ENCODE data around the gene C17orf107.
"Not testable (repeated sequence)": the region's sequence is repeated elsewhere in the genome, so short reads cannot be mapped to it uniquely, and the experiment has no call there.

The C17orf107 gene

DNA sequence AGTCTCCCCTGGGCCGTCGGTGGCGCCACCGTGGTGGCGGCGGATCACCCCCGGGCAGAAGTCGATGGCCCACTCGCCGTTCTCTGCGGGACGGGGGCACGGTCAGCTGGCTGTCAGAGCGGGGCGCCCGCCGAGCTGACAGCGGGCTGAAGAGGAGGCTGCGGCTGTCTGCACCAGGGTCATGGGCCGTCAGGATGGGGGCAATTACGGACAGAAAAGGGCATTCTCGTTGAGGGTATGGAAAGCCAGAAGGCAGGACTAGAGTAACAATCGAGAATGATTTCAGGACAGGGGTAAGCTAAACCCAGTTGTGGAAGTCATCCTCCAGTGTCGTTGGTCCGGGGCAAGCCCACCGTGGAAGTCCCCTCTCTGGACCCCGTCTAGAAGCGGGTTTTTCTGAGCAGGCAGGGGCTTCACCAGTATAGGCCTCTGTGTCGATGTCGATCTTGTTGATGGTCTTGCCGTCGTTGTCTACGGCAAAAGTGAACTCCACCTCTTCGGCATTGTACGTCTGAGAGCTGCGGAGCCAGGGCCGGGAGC is 1.8 kb downstream of the C17orf107 start:
- no peak for DNase-seq

GRCh38 chr17:4901648-4902344 is 2.5 kb downstream of the C17orf107 start:
- peak; percentile 71 for DNase-seq

- no peak for DNase-seq
Observed at GRCh38 chr17:4902540-4902939, 3.2 kb downstream of the C17orf107 start.

DNA sequence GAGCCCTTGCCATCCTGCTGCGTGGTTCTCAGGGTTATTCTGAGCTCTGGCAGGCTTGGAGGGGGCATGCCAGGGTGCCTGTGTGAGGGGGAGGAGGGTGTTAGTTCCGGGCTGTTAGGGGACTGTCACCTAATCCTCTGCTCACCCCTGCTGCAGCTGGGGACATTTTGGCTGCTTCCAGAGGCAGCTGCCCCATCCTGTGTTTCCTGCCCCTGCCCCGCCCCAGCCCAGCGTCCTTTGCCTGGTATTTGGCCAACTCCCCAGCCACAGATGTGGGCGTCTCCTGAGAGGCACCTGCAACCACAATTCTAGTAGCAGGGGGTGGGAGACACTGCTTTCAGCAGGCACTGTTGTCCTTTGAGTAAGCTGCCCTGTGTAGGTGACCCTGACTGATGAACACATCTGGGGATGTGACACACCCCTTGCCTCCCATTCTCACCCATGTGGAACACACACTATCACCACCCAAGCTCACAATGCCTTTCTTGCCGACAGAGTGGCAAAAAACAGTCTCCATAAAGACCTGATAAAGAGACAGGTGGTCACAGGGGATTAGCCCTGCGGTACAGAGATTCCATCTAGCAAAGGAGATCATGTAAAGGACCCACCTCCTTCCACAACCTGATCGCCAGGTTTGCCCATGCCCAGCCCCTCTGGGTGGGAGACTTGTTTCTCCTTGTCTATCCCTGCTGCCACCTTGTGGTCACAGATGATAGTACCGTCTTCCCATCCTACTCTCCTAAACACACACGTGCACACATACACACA is 3.9 kb downstream of the C17orf107 start, which contains the start of gene CHRNE:
Gene CHRNE, minus strand, starts transcription at position 48 of the 768 bp plus-strand sequence. Its CDS starts 35 bp downstream, at position 13.
- DNase-seq, result peak; percentile 80

DNA sequence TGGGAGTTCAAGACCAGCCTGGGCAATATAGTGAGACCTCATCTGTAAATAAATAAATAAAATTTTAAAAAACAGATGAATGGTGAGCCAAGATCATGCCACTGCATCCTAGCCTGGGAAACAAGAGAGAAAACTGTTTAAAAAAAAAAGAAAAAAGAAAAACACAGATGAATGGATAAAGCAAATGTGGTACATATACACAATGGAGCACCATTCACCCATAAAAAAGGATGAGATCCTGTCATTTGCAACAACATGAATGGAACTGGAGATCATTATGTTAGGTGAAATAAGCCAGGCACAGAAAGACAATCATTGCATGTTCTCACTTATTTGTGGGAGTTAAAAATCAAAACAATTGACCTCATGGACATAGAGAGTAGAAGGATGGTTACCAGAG is 7.3 kb downstream of the C17orf107 start:
- not testable (repeated sequence) for DNase-seq

DNA sequence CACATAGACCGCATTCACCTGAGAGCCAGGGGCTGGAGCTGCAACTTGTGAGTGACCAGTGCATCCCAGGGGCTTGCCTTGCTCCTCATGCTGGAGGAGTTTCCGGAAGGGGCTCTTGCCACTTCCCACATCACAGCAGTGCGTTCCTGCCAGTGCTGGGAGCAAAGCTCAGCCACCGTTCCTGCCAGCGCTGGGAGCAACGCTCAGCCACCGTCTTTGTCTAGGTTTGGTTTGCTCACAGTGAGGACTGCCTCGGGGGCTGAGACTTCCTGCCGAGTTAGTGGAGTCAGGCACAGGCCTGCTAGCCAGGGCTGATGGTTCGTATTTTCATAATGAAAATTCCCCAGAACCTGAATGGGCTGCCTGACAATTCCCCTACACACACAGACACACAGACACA is 9.0 kb downstream of the C17orf107 start:
- DNase-seq, result no peak

DNA sequence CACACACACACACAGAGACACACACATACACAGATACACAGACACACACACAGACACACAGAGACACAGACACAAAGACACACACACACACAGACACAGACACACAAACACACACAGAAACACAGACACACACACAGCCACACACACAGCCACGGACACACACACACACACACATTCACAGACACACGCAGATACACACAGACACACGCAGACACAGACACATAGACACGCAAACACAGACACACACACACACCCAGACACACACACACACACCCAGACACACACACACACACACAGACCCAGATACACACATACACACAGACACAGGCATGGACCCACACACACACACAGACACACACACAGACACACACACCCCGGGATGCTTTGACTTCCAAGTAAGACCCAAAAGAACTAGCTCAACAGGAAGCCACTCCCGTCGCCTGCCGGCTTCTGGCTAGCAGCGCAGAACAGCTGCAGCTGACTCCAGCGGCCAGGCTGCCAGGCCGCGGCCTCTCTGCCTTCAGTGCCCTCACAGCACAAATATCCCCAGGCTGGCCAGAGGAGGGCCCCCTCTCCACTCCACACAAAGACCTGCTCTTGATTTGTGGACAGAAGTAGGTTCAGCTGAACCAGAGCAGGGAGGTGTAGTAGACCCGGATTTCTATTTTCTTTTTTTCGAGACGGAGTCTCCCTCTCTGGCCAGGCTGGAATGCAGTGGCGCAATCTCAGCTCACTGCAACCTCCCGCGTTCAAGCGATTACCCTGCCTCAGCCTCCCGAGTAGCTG is 9.6 kb downstream of the C17orf107 start:
- peak; percentile 84 for DNase-seq

DNA sequence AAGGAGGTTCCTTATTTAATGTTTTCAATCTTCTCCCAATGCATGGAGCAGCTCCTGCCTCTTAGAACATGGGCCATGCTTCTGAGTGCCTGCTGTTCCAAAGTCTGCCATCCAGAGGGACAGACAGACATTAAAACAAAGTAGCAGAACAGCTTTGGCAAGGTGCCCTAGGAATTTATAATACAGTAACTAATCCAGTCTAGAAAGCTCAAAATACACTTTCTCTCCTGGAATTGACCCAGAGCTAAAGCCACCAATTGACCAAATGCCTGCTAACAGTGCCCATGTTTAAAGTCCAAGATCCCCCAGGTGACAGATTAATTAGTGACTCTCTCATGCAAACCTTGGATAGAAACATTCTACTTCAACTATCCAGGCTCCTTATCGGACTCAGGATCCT is 14.7 kb downstream of the C17orf107 start:
- no peak for DNase-seq

- DNase-seq, result not testable (repeated sequence)
Observed at GRCh38 chr17:4914551-4914950, 15.2 kb downstream of the C17orf107 start.

DNA sequence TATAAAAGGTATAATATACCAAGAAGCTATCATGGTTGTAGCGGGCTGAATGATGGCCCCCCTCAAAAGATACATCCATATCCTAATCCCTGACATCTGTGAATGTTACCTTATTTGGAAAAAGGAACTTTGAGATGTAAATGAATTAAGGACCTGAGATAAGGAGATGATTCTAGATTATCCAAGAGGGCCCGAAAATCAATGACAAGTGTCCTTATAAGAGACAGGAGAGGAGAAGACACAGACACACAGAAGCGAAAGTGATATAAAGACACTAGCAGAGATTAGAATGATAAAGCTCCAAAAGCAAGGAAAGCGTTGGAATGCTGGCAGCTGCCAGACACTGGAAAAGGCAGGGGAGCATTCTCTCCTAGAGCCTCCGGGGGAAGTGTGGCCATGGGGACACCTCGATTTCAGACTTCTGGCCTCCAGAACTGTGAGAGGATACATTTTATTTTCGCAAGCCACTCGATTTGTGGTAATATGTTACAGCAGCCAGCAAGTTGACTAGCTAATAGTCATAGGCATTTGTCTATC is 20.2 kb downstream of the C17orf107 start:
- DNase-seq, result no peak

- peak; percentile 38 for DNase-seq
Observed at GRCh38 chr17:4920351-4921048, 21.2 kb downstream of the C17orf107 start.

- no peak for DNase-seq
Observed at GRCh38 chr17:4921320-4921719, 22.0 kb downstream of the C17orf107 start.

DNA sequence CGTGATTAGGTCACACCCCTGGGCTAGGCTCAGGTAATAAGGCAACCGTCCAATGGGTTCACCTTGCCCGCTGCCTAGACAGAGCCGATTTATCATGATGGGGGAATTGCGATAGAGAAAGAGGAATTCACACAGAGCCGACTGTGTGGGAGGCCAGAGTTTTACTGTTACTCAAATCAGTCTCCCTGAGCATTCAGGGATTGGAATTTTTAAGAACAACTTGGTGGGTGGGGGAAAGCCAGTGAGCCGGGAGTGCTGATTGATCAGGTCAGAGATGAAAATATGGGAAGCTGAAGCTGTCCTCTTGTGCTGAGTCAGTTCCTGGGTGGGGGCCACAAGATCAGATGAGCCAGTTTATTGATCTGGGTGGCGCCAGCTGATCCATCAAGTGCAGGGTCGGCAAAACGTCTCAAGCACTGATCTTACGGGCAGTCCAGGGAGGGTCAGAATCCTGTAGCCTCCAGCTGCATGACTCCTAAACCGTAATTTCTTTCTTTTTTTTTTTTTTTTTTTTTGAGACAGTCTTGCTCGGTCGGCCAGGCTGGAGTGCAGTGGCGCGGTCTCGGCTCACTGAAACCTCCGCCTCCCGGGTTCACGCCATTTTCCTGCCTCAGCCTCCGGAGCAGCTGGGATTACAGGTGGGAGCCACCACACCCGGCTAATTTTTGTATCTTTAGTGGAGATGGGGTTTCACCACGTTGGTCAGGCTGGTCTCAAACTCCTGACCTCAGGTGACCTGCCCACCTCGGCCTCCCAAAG is 27.4 kb downstream of the C17orf107 start:
- DNase-seq, result not testable (repeated sequence)

DNA sequence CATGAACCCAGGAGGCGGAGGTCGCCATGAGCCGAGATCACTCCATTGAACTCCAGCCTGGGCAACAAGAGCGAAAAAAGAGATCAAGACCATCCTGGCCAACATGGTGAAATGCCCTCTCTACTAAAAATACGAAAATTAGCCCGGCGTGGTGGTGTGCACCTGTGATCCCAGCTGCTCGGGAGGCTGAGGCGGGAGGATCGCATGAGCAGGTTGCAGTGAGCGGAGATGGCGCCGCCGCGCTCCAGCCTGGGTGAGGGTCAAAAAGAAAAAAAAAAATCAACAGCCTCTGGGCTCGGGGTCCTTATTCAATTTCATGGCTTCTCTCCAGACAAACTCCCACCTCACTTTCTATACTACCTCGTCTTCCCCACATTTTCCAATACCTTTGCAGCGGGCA is 29.5 kb downstream of the C17orf107 start:
- no peak for DNase-seq

- DNase-seq, result no peak
Observed at GRCh38 chr17:4931963-4932362, 32.6 kb downstream of the C17orf107 start, which contains the start of gene GP1BA. TSS of gene GP1BA (plus strand) at chr17:4932277. CDS start at chr17:4932605, 328 bp downstream.

- DNase-seq, result no peak
Observed at GRCh38 chr17:4932756-4933155, 33.4 kb downstream of the C17orf107 start.

DNA sequence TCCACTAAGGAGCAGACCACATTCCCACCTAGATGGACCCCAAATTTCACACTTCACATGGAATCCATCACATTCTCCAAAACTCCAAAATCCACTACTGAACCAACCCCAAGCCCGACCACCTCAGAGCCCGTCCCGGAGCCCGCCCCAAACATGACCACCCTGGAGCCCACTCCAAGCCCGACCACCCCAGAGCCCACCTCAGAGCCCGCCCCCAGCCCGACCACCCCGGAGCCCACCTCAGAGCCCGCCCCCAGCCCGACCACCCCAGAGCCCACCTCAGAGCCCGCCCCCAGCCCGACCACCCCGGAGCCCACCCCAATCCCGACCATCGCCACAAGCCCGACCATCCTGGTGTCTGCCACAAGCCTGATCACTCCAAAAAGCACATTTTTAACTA is 34.3 kb downstream of the C17orf107 start:
- no peak for DNase-seq

DNA sequence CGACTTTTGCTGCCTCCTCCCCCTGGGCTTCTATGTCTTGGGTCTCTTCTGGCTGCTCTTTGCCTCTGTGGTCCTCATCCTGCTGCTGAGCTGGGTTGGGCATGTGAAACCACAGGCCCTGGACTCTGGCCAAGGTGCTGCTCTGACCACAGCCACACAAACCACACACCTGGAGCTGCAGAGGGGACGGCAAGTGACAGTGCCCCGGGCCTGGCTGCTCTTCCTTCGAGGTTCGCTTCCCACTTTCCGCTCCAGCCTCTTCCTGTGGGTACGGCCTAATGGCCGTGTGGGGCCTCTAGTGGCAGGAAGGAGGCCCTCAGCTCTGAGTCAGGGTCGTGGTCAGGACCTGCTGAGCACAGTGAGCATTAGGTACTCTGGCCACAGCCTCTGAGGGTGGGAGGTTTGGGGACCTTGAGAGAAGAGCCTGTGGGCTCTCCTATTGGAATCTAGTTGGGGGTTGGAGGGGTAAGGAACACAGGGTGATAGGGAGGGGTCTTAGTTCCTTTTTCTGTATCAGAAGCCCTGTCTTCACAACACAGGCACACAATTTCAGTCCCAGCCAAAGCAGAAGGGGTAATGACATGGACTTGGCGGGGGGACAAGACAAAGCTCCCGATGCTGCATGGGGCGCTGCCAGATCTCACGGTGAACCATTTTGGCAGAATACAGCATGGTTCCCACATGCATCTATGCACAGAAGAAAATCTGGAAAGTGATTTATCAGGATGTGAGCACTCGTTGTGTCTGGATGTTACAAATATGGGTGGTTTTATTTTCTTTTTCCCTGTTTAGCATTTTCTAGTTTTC is 35.0 kb downstream of the C17orf107 start:
- no peak for DNase-seq

DNA sequence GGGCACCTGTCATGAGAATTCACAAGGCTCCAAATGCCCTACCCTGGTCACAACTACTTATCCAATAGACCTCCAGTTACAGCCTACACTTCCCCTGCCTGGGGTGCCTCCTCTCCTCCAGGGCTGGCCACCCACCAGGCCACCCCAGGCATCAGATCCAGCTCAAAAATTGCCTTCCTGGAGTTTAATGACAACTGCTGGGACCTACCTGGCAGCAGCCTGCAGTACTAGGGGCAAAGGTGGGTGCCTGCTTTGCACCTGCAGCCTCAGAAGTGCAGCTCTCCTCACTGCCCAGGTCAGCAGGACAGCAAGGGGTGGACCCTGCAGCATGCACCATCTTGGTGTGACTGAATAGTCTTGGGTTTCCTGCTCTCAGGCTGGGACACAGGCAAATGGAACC is 36.3 kb downstream of the C17orf107 start:
- DNase-seq, result no peak

- DNase-seq, result no peak
Observed at GRCh38 chr17:4936436-4936835, 37.1 kb downstream of the C17orf107 start.

Measured in CD4-positive, alpha-beta T cell treated with Interferon gamma for 1 hour (primary cell).